SK-N-SH (cell line): ENCODE measurements around the gene CPHXL2. TPM values are rescaled to one million over a fixed set of nuclear protein-coding genes. Genes with fewer than 3 reads are reported as not detected.

Experiments
- CTCF ChIA-PET: fragments of 300-600, 350-600 bp; formaldehyde crosslinking; extraction: SDS; loops from one replicate; lab custom pipeline; 2021; lab: Yijun Ruan, JAX
- POLR2A ChIA-PET: fragments of 350-600 bp; sonication (Branson Sonifier 250); formaldehyde crosslinking; extraction: SDS; loops from one replicate; lab custom pipeline; 2020; ENCODE audit warnings: antibody characterized with exemption, inconsistent platforms; lab: Yijun Ruan, JAX
- DNase-seq: peaks from one replicate; pipeline ENCODE4 v3.0.0; 2012
- H2AFZ ChIP-seq: fragments of 200-600 bp; sonication (generic); 2 replicates; pipeline ENCODE4 v1.8.1; 2016; ENCODE audit warnings: antibody characterized with exemption, mild to moderate bottlenecking, low read depth
- H3F3A ChIP-seq: fragments of 200-600 bp; sonication (generic); replicated peaks from 2 replicates; pipeline ENCODE3; 2016; ENCODE audit warnings: antibody characterized with exemption, mild to moderate bottlenecking; ENCODE audit not compliant: insufficient read depth
- H3K27ac ChIP-seq, 2 experiments: fragments of 200-500 bp in 1 of 2; fragments of 200-600 bp in 1 of 2; sonication (Bioruptor generic) in 1 of 2; sonication (generic), shearing (Covaris generic) in 1 of 2; 2 replicates each; pipeline versions ENCODE4 v1.5.1 to v1.6.1; 2014 to 2016; ENCODE audit warnings: low read depth in 2 of 2, inconsistent platforms in 1 of 2, low read length in 1 of 2, mild to moderate bottlenecking in 1 of 2, mixed read lengths in 1 of 2
- H3K27me3 ChIP-seq: fragments of 200-600 bp; sonication (generic), shearing (Covaris generic); 2 replicates; pipeline ENCODE4 v1.6.1; 2016; ENCODE audit warnings: mixed run types; ENCODE audit not compliant: insufficient read depth
- H3K36me3 ChIP-seq, 2 experiments: fragments of 200-500 bp in 1 of 2; fragments of 200-600 bp in 1 of 2; sonication (Bioruptor generic) in 1 of 2; sonication (generic) in 1 of 2; replicated peaks in 1 of 2; 2 replicates each; pipeline versions ENCODE3 to v1.5.1; 2014 to 2016; ENCODE audit warnings: low read length in 1 of 2, mild to moderate bottlenecking in 1 of 2; ENCODE audit not compliant: insufficient read depth in 2 of 2, control insufficient read depth in 1 of 2
- H3K4me1 ChIP-seq, 2 experiments: fragments of 200-500 bp in 1 of 2; fragments of 200-600 bp in 1 of 2; sonication (Bioruptor generic) in 1 of 2; sonication (generic), shearing (Covaris generic) in 1 of 2; 2 replicates each; pipeline versions ENCODE4 v1.5.1 to v1.6.1; 2014 to 2016; ENCODE audit warnings: low read depth in 1 of 2, low read length in 1 of 2, mixed run types in 1 of 2; ENCODE audit not compliant: insufficient read depth in 2 of 2, control insufficient read depth in 1 of 2
- H3K4me2 ChIP-seq: fragments of 200-600 bp; sonication (generic), shearing (Covaris generic); 2 replicates; pipeline ENCODE4 v1.6.1; 2017; ENCODE audit warnings: mixed run types
- H3K4me3 ChIP-seq, 2 experiments: fragments of 200-500 bp in 1 of 2; fragments of 200-600 bp in 1 of 2; sonication (Bioruptor generic) in 1 of 2; sonication (generic), shearing (Covaris generic) in 1 of 2; 2 replicates each; pipeline versions ENCODE4 v1.5.1 to v1.8.1; 2014 to 2016; ENCODE audit warnings: low read depth in 2 of 2, inconsistent platforms in 1 of 2, low read length in 1 of 2, mild to moderate bottlenecking in 1 of 2, mixed read lengths in 1 of 2, moderate library complexity in 1 of 2
- H3K79me2 ChIP-seq: fragments of 200-600 bp; sonication (generic); 2 replicates; pipeline ENCODE4 v1.8.1; 2017; ENCODE audit warnings: mild to moderate bottlenecking; ENCODE audit not compliant: insufficient read depth
- H3K9ac ChIP-seq: fragments of 200-600 bp; sonication (generic); 2 replicates; pipeline ENCODE4 v1.6.1; 2017; ENCODE audit warnings: mixed run types
- H3K9me2 ChIP-seq: fragments of 200-600 bp; sonication (generic); 2 replicates; pipeline ENCODE4 v1.6.1; 2017; ENCODE audit warnings: mixed run types
- H3K9me3 ChIP-seq: fragments of 200-600 bp; sonication (generic); 2 replicates; pipeline ENCODE4 v1.6.1; 2017; ENCODE audit warnings: mixed run types, mild to moderate bottlenecking, moderate library complexity
- H4K20me1 ChIP-seq: fragments of 200-600 bp; sonication (generic); 2 replicates; pipeline ENCODE4 v1.6.1; 2017; ENCODE audit warnings: mild to moderate bottlenecking, mixed run types; ENCODE audit not compliant: insufficient read depth
- CHD2 ChIP-seq: fragments of 150-350 bp; IDR thresholded peaks from 2 replicates; pipeline ENCODE4 v1.6.1; 2018; ENCODE audit warnings: low read length; ENCODE audit not compliant: partially characterized antibody
- ELF1 ChIP-seq: IDR thresholded peaks from 2 replicates; pipeline ENCODE4 v1.4.0; 2012
- EZH2phosphoT487 ChIP-seq: fragments of 200-600 bp; sonication (generic); IDR thresholded peaks from 2 replicates; pipeline ENCODE4 v1.6.1; 2017; ENCODE audit warnings: low read depth, mixed run types, mild to moderate bottlenecking, antibody characterized with exemption, moderate library complexity, borderline replicate concordance
- FOXJ3 ChIP-seq: sonication (generic); formaldehyde crosslinking; IDR thresholded peaks from 2 replicates; pipeline ENCODE4 v1.5.1; 2020; ENCODE audit warnings: mild to moderate bottlenecking, missing genetic modification reagents
- JUND ChIP-seq: IDR thresholded peaks from 2 replicates; pipeline ENCODE4 v1.4.0; 2012
- MAX ChIP-seq: IDR thresholded peaks from 2 replicates; pipeline ENCODE4 v1.4.0; 2012; ENCODE audit warnings: low read depth
- POLR2AphosphoS5 ChIP-seq: IDR thresholded peaks from 2 replicates; pipeline ENCODE4 v1.6.1; 2012; ENCODE audit warnings: low read depth, low read length
- RCOR1 ChIP-seq: fragments of 150-350 bp; IDR thresholded peaks from 2 replicates; pipeline ENCODE4 v1.6.1; 2017; ENCODE audit warnings: antibody characterized with exemption, low read length
- RFX5 ChIP-seq: IDR thresholded peaks from 2 replicates; pipeline ENCODE4 v1.6.1; 2012; ENCODE audit warnings: mild to moderate bottlenecking, improper control_type of control experiment, low read length
- SIN3A ChIP-seq: IDR thresholded peaks from 2 replicates; pipeline ENCODE4 v1.6.1; 2012; ENCODE audit warnings: low read depth, mild to moderate bottlenecking, low read length, moderate library complexity, borderline replicate concordance
- TAF1 ChIP-seq: IDR thresholded peaks from 2 replicates; pipeline ENCODE4 v1.6.1; 2012; ENCODE audit warnings: low read depth, mild to moderate bottlenecking, low read length, moderate library complexity, borderline replicate concordance
- USF2 ChIP-seq: fragments of 150-350 bp; IDR thresholded peaks from 2 replicates; pipeline ENCODE4 v1.6.1; 2017; ENCODE audit warnings: antibody characterized with exemption, low read length, low read depth, borderline replicate concordance
- WGBS: methylation state at CpG from one replicate; pipeline ENCODE4 v1.1.6; 2017; ENCODE audit warnings: low lambda C conversion rate; 5-methylcytosine and 5-hydroxymethylcytosine counted together
- polyA plus RNA-seq, 3 experiments: library from polyadenylated mRNA; depleted of rRNA; stranded (reverse); fragments of >200 nt; gene quantifications; 2 replicates each; pipeline ENCODE4 v1.2.3, GENCODE V29; 2012
- TF ChIP-seq, protein P1 (sequence below): IDR thresholded peaks from 2 replicates; pipeline ENCODE4; 2012
- TF ChIP-seq, protein P2 (sequence below): IDR thresholded peaks from 2 replicates; pipeline ENCODE4 v1.4.0; 2012; ENCODE audit warnings: low read depth, borderline replicate concordance
- TF ChIP-seq, protein P3 (sequence below): fragments of 200-600 bp; sonication (generic); IDR thresholded peaks from 2 replicates; pipeline ENCODE4 v1.6.1; 2017; ENCODE audit warnings: antibody characterized with exemption, mild to moderate bottlenecking, moderate library complexity
- TF ChIP-seq, protein P4 (sequence below): IDR thresholded peaks from 2 replicates; pipeline ENCODE4 v1.6.1; 2012; ENCODE audit warnings: mild to moderate bottlenecking, low read depth, low read length, moderate library complexity

CPHXL2 gene
- polyA plus RNA-seq, 1 of the 3 experiments (the other 2 are of a cell fraction) = not detected

DNA sequence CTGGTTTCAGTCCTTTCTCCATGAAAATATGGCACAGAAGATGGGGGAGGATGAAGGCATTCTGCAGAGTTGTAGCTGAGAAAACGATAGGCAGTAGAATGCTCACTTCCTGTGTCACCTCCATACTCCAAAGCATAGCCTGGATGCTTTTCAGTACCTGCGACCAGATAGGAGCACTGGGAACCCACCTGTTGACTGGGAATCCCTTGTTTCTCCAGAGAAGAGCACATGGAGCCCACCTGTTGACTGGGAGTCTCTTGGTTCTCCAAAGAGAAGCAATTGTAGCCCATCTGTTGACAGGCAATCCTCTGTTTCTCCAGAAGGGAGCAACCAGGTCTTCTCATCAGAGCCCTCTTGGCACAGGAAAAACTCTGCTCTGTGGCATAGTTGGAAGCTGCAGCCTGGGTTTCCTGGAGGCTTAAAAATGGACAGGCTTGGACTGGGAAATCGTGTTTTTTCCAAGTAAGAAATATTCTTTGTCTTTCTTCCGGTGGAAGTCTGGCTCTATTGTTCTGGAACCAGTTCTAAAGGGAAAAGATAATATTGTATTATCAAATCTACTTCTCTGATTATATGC is 16.0 kb downstream of the CPHXL2 start:
- Histone ChIP-seq H2AFZ (no peak overlapping the region), H3K9me2 (no peaks in the 10 kb centered on the region), H4K20me1 (no peaks in the 10 kb centered on the region), H3K4me2 (no peak overlapping the region), H3K27ac (no peak overlapping the region), H3K9me3 (no peaks in the 10 kb centered on the region), H3K27me3 (no peaks in the 10 kb centered on the region), H3F3A (peaks cover 4% of the 10 kb centered on the region), H3K4me1 (no peaks in the 10 kb centered on the region), H3K79me2 (no peaks in the 10 kb centered on the region; the same call in none of the 2 replicates), H3K36me3 (peaks cover 31 to 36% of the 10 kb centered on the region in 2 experiments), H3K4me3 (no peak overlapping the region), H3K9ac (no peak overlapping the region)
- POLR2A ChIA-PET = no interaction called here
- no peak for DNase-seq
- TF ChIP-seq, protein P1, sequence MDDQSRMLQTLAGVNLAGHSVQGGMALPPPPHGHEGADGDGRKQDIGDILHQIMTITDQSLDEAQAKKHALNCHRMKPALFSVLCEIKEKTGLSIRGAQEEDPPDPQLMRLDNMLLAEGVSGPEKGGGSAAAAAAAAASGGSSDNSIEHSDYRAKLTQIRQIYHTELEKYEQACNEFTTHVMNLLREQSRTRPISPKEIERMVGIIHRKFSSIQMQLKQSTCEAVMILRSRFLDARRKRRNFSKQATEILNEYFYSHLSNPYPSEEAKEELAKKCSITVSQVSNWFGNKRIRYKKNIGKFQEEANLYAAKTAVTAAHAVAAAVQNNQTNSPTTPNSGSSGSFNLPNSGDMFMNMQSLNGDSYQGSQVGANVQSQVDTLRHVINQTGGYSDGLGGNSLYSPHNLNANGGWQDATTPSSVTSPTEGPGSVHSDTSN = no peak
- no peak for TF ChIP-seq EZH2phosphoT487
- 94% methylated on average over 3 of the region's 4 CpGs for WGBS
- CTCF ChIA-PET = no interaction called here

DNA sequence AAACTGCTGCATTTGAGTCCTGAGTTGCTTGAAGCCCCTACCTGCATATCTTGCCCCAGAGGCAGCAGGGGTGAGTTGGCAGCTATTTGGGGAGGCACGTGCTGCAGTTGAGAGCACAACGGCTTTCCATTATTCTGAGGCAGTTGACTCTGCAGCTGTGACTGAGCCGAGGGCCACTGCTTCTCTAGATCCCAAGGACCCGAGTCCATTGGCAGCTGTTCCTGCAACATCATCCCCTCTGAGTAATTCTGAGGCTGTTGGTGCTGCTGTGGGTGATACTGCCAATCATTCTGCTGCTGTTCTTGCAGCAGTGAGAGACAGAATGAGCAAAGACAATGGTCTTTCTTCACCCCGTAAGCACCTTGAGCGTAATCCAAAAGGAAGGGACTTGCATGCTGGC is 16.5 kb downstream of the CPHXL2 start:
- ChIA-PET POLR2A (no interaction called here), CTCF (no interaction called here)
- H3K9ac ChIP-seq = no peak overlapping the region
- peaks cover 4% of the 10 kb centered on the region for H3F3A ChIP-seq
- no peak for DNase-seq
- H3K4me3 ChIP-seq = no peak overlapping the region
- no peaks in the 10 kb centered on the region for H3K9me2 ChIP-seq
- H3K4me1 ChIP-seq = no peaks in the 10 kb centered on the region
- 98% methylated on average over 3 of the region's 6 CpGs for WGBS
- no peak overlapping the region for H3K4me2 ChIP-seq
- no peak for TF ChIP-seq MAX
- no peak for TF ChIP-seq EZH2phosphoT487
- TF ChIP-seq, protein P2, sequence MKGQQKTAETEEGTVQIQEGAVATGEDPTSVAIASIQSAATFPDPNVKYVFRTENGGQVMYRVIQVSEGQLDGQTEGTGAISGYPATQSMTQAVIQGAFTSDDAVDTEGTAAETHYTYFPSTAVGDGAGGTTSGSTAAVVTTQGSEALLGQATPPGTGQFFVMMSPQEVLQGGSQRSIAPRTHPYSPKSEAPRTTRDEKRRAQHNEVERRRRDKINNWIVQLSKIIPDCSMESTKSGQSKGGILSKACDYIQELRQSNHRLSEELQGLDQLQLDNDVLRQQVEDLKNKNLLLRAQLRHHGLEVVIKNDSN = no peak
- no peak for TF ChIP-seq FOXJ3 (CRISPR knock-in tag)
- TF ChIP-seq RCOR1 = no peak
- no peak for TF ChIP-seq TAF1
- TF ChIP-seq CHD2 = no peak
- no peak for TF ChIP-seq SIN3A
- TF ChIP-seq USF2 = no peak
- TF ChIP-seq, protein P3, sequence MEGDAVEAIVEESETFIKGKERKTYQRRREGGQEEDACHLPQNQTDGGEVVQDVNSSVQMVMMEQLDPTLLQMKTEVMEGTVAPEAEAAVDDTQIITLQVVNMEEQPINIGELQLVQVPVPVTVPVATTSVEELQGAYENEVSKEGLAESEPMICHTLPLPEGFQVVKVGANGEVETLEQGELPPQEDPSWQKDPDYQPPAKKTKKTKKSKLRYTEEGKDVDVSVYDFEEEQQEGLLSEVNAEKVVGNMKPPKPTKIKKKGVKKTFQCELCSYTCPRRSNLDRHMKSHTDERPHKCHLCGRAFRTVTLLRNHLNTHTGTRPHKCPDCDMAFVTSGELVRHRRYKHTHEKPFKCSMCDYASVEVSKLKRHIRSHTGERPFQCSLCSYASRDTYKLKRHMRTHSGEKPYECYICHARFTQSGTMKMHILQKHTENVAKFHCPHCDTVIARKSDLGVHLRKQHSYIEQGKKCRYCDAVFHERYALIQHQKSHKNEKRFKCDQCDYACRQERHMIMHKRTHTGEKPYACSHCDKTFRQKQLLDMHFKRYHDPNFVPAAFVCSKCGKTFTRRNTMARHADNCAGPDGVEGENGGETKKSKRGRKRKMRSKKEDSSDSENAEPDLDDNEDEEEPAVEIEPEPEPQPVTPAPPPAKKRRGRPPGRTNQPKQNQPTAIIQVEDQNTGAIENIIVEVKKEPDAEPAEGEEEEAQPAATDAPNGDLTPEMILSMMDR = no peak
- TF ChIP-seq, protein P4, sequence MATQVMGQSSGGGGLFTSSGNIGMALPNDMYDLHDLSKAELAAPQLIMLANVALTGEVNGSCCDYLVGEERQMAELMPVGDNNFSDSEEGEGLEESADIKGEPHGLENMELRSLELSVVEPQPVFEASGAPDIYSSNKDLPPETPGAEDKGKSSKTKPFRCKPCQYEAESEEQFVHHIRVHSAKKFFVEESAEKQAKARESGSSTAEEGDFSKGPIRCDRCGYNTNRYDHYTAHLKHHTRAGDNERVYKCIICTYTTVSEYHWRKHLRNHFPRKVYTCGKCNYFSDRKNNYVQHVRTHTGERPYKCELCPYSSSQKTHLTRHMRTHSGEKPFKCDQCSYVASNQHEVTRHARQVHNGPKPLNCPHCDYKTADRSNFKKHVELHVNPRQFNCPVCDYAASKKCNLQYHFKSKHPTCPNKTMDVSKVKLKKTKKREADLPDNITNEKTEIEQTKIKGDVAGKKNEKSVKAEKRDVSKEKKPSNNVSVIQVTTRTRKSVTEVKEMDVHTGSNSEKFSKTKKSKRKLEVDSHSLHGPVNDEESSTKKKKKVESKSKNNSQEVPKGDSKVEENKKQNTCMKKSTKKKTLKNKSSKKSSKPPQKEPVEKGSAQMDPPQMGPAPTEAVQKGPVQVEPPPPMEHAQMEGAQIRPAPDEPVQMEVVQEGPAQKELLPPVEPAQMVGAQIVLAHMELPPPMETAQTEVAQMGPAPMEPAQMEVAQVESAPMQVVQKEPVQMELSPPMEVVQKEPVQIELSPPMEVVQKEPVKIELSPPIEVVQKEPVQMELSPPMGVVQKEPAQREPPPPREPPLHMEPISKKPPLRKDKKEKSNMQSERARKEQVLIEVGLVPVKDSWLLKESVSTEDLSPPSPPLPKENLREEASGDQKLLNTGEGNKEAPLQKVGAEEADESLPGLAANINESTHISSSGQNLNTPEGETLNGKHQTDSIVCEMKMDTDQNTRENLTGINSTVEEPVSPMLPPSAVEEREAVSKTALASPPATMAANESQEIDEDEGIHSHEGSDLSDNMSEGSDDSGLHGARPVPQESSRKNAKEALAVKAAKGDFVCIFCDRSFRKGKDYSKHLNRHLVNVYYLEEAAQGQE = no peak
- no peak for TF ChIP-seq ELF1
- TF ChIP-seq POLR2AphosphoS5 = no peak
- TF ChIP-seq JUND = no peak
- no peak for TF ChIP-seq RFX5
- TF ChIP-seq, all 33 proteins: peak for 0
- Histone ChIP-seq H2AFZ (no peak overlapping the region), H4K20me1 (no peaks in the 10 kb centered on the region), H3K27me3 (no peaks in the 10 kb centered on the region), H3K9me3 (no peaks in the 10 kb centered on the region), H3K36me3 (peaks cover 36 to 41% of the 10 kb centered on the region in 2 experiments), H3K79me2 (peaks cover 3% of the 10 kb centered on the region), H3K27ac (no peak overlapping the region)
